K562 (cell line): ENCODE results near the gene STXBP6.

ENCODE experiments used
- BRCA1 ChIP-seq, 2 experiments: fragments of 450-650 bp in 1 of 2; sonication (generic) in 1 of 2; formaldehyde crosslinking in 1 of 2; IDR thresholded peaks; 2 replicates each; pipeline versions ENCODE4 v1.5.0 to v1.6.1; 2017 to 2020; ENCODE audit warnings: mild to moderate bottlenecking in 1 of 2, missing genetic modification reagents in 1 of 2
- DDX20 ChIP-seq: fragments of 450-650 bp; IDR thresholded peaks from 2 replicates; pipeline ENCODE4 v1.6.1; 2016; ENCODE audit warnings: missing genetic modification characterization, low read depth, mild to moderate bottlenecking, missing compliant biosample characterization, moderate library complexity
- EGR1 ChIP-seq: fragments of 450-650 bp; conservative IDR thresholded peaks from 2 replicates; pipeline ENCODE4 v1.6.1; 2017; ENCODE audit warnings: mild to moderate bottlenecking
- ESRRA ChIP-seq: fragments of 450-650 bp; IDR thresholded peaks from 2 replicates; pipeline ENCODE4 v1.6.1; 2014; ENCODE audit warnings: low read depth, mild to moderate bottlenecking, moderate library complexity, borderline replicate concordance
- ETS2 ChIP-seq: IDR thresholded peaks from 2 replicates; pipeline ENCODE4 v1.6.1; 2016; ENCODE audit warnings: borderline replicate concordance, missing genetic modification characterization, mild to moderate bottlenecking, moderate library complexity, missing compliant biosample characterization; ENCODE audit not compliant: poor library complexity, severe bottlenecking
- IRF1 ChIP-seq: sonication (generic); formaldehyde crosslinking; IDR thresholded peaks from 2 replicates; pipeline ENCODE4 v1.8.0; 2022; ENCODE audit warnings: missing genetic modification reagents, mild to moderate bottlenecking, borderline replicate concordance
- POLR2AphosphoS5 ChIP-seq: IDR thresholded peaks from 2 replicates; pipeline ENCODE4 v1.6.1; 2011; ENCODE audit warnings: mild to moderate bottlenecking, low read depth, low read length, moderate library complexity; ENCODE audit not compliant: control insufficient read depth, insufficient read depth
- RB1 ChIP-seq: fragments of 450-650 bp; IDR thresholded peaks from 2 replicates; pipeline ENCODE4 v1.6.1; 2017; ENCODE audit warnings: low read depth, mild to moderate bottlenecking
- SMC3 ChIP-seq: conservative IDR thresholded peaks from 2 replicates; pipeline ENCODE4 v1.6.1; 2011; ENCODE audit warnings: low read depth, low read length, improper control_type of control experiment; ENCODE audit not compliant: insufficient read depth
- SRSF1 ChIP-seq: fragments of 200-400 bp; formaldehyde crosslinking; IDR thresholded peaks from 2 replicates; pipeline ENCODE4 v1.6.1; 2017; ENCODE audit warnings: mild to moderate bottlenecking, low read depth, low read length, moderate library complexity
- ZNF586 ChIP-seq: fragments of 450-650 bp; formaldehyde crosslinking; conservative IDR thresholded peaks from 2 replicates; pipeline ENCODE4 v1.4.0; 2020; ENCODE audit warnings: mild to moderate bottlenecking, moderate library complexity

- TF ChIP-seq DDX20 (tag) (no peak), ETS2 (tag) (no peak), ZNF586 (CRISPR knock-in tag) (no peak), BRCA1 (IDR thresholded peaks at IDR 0.05) (no peak), BRCA1 (CRISPR knock-in tag; IDR thresholded peaks at IDR 0.05) (no peak), POLR2AphosphoS5 (no peak), RB1 (no peak), SMC3 (no peak), SRSF1 (no peak), EGR1 (no peak), ESRRA (no peak), IRF1 (no peak)
Observed at GRCh38 chr14:25080682-25081081, 30.7 kb upstream of the STXBP6 start.
